Caco-2 (cell line): ENCODE results near the gene RAB5IF. TPM values are rescaled to one million over a fixed set of nuclear protein-coding genes. Genes with fewer than 3 reads are reported as not detected.

Experiments used
- BruUV-seq: library from RNA; stranded (reverse); fragments of 400-500 nt; replicated peaks from 2 replicates; lab custom pipeline; 2021; lab: Mats Ljungman, UMichigan
- CTCF ChIA-PET: fragments of 300-600 bp; sonication (Branson Sonifier 250); formaldehyde crosslinking; loops from one replicate; lab custom pipeline; 2022; ENCODE audit warnings: antibody characterized with exemption; lab: Charles Lee
- POLR2A ChIA-PET: fragments of 300-600 bp; sonication (Branson Sonifier 250); formaldehyde crosslinking; loops from one replicate; lab custom pipeline; 2022; ENCODE audit warnings: antibody characterized with exemption; lab: Charles Lee
- DNase-seq, 2 experiments: peaks; one replicate each; pipeline versions ENCODE4 v3.0.0 to v3.0.0-alpha.2; 2020 to 2022
- H3K27me3 ChIP-seq: replicated peaks from 2 replicates; pipeline ENCODE4 v1.6.0; 2011; ENCODE audit warnings: low read length; ENCODE audit not compliant: control insufficient read depth, insufficient read depth
- H3K36me3 ChIP-seq: 2 replicates; pipeline ENCODE4 v1.5.1; 2011; ENCODE audit warnings: low read length; ENCODE audit not compliant: control insufficient read depth, insufficient read depth
- H3K4me1 ChIP-seq: fragments of 250-450 bp; sonication (Bioruptor Pico); 2 replicates; pipeline ENCODE4 v1.5.1; 2020; ENCODE audit warnings: mild to moderate bottlenecking
- H3K4me3 ChIP-seq: 2 replicates; pipeline ENCODE4 v1.5.1; 2011; ENCODE audit warnings: low read depth, mild to moderate bottlenecking, control low read depth, low read length
- H3K9me3 ChIP-seq: fragments of 250-450 bp; sonication (Bioruptor Pico); 2 replicates; pipeline ENCODE4 v1.5.1; 2020; ENCODE audit warnings: mild to moderate bottlenecking, moderate library complexity
- H3K27ac Mint-ChIP-seq: one replicate; pipeline ENCODE4 v1.8.0; 2022; ENCODE audit warnings: mixed read lengths; ENCODE audit not compliant: unreplicated experiment
- H3K27me3 Mint-ChIP-seq: one replicate; pipeline ENCODE4 v1.8.0; 2022; ENCODE audit warnings: mixed read lengths; ENCODE audit not compliant: insufficient read depth, unreplicated experiment
- H3K36me3 Mint-ChIP-seq: one replicate; pipeline ENCODE4 v1.8.0; 2022; ENCODE audit warnings: mild to moderate bottlenecking, mixed read lengths; ENCODE audit not compliant: insufficient read depth, unreplicated experiment
- H3K4me1 Mint-ChIP-seq: one replicate; pipeline ENCODE4 v1.8.0; 2022; ENCODE audit warnings: low read depth, mixed read lengths; ENCODE audit not compliant: unreplicated experiment
- H3K4me3 Mint-ChIP-seq: one replicate; pipeline ENCODE4 v1.8.0; 2022; ENCODE audit warnings: mild to moderate bottlenecking, moderate library complexity, mixed read lengths; ENCODE audit not compliant: unreplicated experiment
- H3K9me3 Mint-ChIP-seq: one replicate; pipeline ENCODE4 v1.8.0; 2022; ENCODE audit warnings: mixed read lengths; ENCODE audit not compliant: unreplicated experiment
- intact Hi-C: fragments of 100-400 bp; cut with micrococcal nuclease; formaldehyde crosslinking; loops from one replicate; pipeline ENCODE4 v1.10.0; 2022; ENCODE audit not compliant: unreplicated experiment
- total RNA-seq: library from RNA; stranded (reverse); gene quantifications from 2 replicates; pipeline ENCODE4 v1.2.3, GENCODE V29; 2022
- TF ChIP-seq, protein P1 (sequence below), 2 experiments: fragments of 200-600 bp in 1 of 2; IDR thresholded peaks; 1 replicate in 1 of 2; 2 replicates in 1 of 2; pipeline versions ENCODE4 v1.5.1 to v1.8.0; 2011 to 2022; ENCODE audit warnings: antibody characterized with exemption in 1 of 2, control low read depth in 1 of 2, inconsistent platforms in 1 of 2, low read depth in 1 of 2, low read length in 1 of 2, mild to moderate bottlenecking in 1 of 2, moderate library complexity in 1 of 2; ENCODE audit not compliant: insufficient read depth in 1 of 2, severe bottlenecking in 1 of 2, unreplicated experiment in 1 of 2

RAB5IF gene
- total RNA-seq, 1 experiment from 2014 or later, result 279 TPM

DNA sequence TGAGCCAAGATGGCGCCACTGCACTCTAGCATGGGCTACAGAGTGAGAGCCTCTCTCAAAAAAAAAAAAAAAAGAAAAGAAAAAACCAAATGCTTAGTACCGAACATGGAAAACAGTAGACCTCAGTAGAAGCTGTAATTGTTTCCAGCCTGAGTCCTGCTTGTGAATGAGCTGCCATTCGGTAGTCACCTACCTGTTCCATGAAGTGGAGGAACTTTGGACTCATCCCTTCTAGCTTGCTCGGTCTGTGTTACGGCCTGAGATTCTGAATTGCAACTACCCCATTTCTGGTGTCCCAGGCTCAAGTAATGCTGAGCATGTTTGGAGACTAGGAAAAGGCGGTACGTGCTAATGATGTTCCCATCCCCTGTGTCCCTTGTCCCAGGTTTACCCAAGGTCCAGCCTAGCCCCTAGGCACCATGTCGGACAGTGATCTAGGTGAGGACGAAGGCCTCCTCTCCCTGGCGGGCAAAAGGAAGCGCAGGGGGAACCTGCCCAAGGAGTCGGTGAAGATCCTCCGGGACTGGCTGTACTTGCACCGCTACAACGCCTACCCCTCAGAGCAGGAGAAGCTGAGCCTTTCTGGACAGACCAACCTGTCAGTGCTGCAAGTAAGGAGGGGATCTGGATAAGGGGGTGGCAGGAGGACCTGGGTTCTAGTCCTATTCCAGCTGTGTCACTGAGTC, 27.1 kb upstream of the RAB5IF start:
- CTCF ChIA-PET, result interaction anchor here (1.0 to 1.2 kb wide), 2 partner anchors 10 to 13 kb away, joined by 3 read pairs; no protein-coding TSS in a partner anchor
- POLR2A ChIA-PET, result no interaction called here

DNA sequence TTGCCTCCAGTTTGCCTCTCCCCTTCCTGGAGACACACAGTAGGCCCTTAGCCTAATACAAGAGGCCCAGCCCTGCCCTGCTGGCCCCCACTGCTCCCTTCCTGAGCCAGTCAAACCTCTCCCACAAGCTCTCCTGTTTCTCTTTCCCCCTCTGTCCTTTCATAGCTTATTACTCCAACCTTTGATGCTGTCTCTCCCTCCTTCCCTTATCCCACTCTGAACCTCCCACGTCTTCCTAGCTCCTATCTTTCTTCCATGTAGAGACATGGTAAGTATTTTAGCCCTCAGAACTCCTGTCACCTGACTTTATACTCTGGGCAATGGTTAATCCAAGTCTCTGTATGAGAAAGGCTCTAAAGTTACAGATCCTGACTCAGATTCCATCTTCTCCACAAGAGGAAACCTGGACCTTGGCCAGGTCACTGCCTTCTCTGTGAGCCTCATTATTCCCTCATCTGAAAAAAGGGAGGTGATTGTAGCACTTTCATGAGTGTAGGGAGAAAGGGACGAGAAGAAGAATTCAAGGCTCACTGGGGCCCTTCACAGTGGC, 25.5 kb upstream of the RAB5IF start:
- Mint-ChIP-seq H3K36me3 (peaks cover 45% of the 10 kb centered on the region), H3K27me3 (no peaks in the 10 kb centered on the region), H3K27ac (no peak overlapping the region), H3K4me1 (no peaks in the 10 kb centered on the region), H3K4me3 (no peak overlapping the region), H3K9me3 (no peaks in the 10 kb centered on the region)
- Histone ChIP-seq H3K4me1 (peaks cover 10% of the 10 kb centered on the region), H3K36me3 (peaks cover 13% of the 10 kb centered on the region), H3K4me3 (no peak overlapping the region), H3K9me3 (no peaks in the 10 kb centered on the region), H3K27me3 (no peaks in the 10 kb centered on the region)
- ChIA-PET CTCF (no interaction called here), POLR2A (no interaction called here)
- TF ChIP-seq, protein P1, sequence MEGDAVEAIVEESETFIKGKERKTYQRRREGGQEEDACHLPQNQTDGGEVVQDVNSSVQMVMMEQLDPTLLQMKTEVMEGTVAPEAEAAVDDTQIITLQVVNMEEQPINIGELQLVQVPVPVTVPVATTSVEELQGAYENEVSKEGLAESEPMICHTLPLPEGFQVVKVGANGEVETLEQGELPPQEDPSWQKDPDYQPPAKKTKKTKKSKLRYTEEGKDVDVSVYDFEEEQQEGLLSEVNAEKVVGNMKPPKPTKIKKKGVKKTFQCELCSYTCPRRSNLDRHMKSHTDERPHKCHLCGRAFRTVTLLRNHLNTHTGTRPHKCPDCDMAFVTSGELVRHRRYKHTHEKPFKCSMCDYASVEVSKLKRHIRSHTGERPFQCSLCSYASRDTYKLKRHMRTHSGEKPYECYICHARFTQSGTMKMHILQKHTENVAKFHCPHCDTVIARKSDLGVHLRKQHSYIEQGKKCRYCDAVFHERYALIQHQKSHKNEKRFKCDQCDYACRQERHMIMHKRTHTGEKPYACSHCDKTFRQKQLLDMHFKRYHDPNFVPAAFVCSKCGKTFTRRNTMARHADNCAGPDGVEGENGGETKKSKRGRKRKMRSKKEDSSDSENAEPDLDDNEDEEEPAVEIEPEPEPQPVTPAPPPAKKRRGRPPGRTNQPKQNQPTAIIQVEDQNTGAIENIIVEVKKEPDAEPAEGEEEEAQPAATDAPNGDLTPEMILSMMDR (IDR thresholded peaks at IDR 0.05; ENCODE audit: insufficient read depth in 1 of 2, low read depth in 1 of 2, low read length in 1 of 2, severe bottlenecking in 1 of 2, unreplicated experiment in 1 of 2), result no peak
- intact Hi-C loops, result no loop called here
- DNase-seq, result no peak
- BruUV-seq, result no TSS peak

More for the DNA sequence above, 27.1 kb upstream of the RAB5IF start:
- intact Hi-C loops, result no loop called here
- H3K4me3 ChIP-seq, result no peak overlapping the region
- Mint-ChIP-seq H3K27me3 (no peaks in the 10 kb centered on the region), H3K9me3 (no peaks in the 10 kb centered on the region), H3K4me3 (no peak overlapping the region), H3K27ac (no peak overlapping the region), H3K36me3 (peaks cover 48% of the 10 kb centered on the region), H3K4me1 (no peaks in the 10 kb centered on the region)
- H3K36me3 ChIP-seq, result peaks cover 13% of the 10 kb centered on the region
- no peak for DNase-seq
- no peaks in the 10 kb centered on the region for H3K27me3 ChIP-seq
- TF ChIP-seq, protein P1 (IDR thresholded peaks at IDR 0.05; ENCODE audit: insufficient read depth in 1 of 2, low read depth in 1 of 2, low read length in 1 of 2, severe bottlenecking in 1 of 2, unreplicated experiment in 1 of 2), result no peak
- H3K4me1 ChIP-seq, result peaks cover 11% of the 10 kb centered on the region
- no peaks in the 10 kb centered on the region for H3K9me3 ChIP-seq
- BruUV-seq, result no TSS peak

DNA sequence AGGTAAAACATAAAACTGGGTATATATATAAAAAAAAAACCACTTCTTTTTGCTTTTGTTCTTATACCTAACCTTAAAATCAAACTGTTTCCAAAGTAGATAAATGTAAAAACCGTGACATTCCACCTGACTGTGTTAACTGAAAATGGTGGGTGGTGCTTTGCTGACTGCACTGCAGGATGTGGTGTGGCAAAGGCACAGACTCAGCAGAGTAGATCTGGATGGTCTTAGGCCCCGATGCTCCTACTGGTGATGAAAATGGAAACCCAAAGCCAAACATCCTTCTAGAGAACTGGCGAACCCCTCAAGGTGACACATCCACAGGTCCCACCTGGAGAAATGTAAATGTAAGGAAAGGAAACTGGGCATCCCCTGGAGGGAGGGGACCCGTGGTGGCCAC, 23.3 kb upstream of the RAB5IF start:
- POLR2A ChIA-PET, result no interaction called here
- CTCF ChIA-PET, result interaction anchor here (0.9 kb wide), 1 partner anchor 24 kb away, joined by 3 read pairs; the partner anchor contains the start of gene RAB5IF
- H3K27me3 Mint-ChIP-seq, result no peaks in the 10 kb centered on the region
- H3K27ac Mint-ChIP-seq, result no peak overlapping the region
- intact Hi-C loops, result no loop called here
- no peaks in the 10 kb centered on the region for H3K9me3 Mint-ChIP-seq
- no peak for DNase-seq
- no peaks in the 10 kb centered on the region for H3K4me1 ChIP-seq
- TF ChIP-seq, protein P1 (IDR thresholded peaks at IDR 0.05; ENCODE audit: insufficient read depth in 1 of 2, low read depth in 1 of 2, low read length in 1 of 2, severe bottlenecking in 1 of 2, unreplicated experiment in 1 of 2), result no peak
- no peaks in the 10 kb centered on the region for H3K9me3 ChIP-seq
- peaks cover 45% of the 10 kb centered on the region for H3K36me3 Mint-ChIP-seq
- no peaks in the 10 kb centered on the region for H3K27me3 ChIP-seq
- peaks cover 13% of the 10 kb centered on the region for H3K36me3 ChIP-seq
- no peak overlapping the region for H3K4me3 ChIP-seq
- BruUV-seq, result TSS peak; percentile 7
- no peaks in the 10 kb centered on the region for H3K4me1 Mint-ChIP-seq
- no peak overlapping the region for H3K4me3 Mint-ChIP-seq
